Measurements from ENCODE around the gene PBX1.
A peak's percentile ranks its signal among the peaks of the same experiment; 100 is the strongest.

Gene PBX1

GRCh38 chr1:164670786-164671185 lies 111.8 kb downstream of the PBX1 start:
- DNase-seq: no peak

- DNase-seq: no peak
Measured at GRCh38 chr1:164671323-164671965, 112.5 kb downstream of the PBX1 start.

GRCh38 chr1:164671966-164672571 lies 113.1 kb downstream of the PBX1 start:
- no peak for DNase-seq

GRCh38 chr1:164672588-164672987 lies 113.6 kb downstream of the PBX1 start:
- no peak for DNase-seq

GRCh38 chr1:164673584-164674214 lies 114.7 kb downstream of the PBX1 start:
- DNase-seq: no peak

GRCh38 chr1:164675342-164675904 lies 116.4 kb downstream of the PBX1 start:
- DNase-seq: no peak

GRCh38 chr1:164678136-164678700 lies 119.2 kb downstream of the PBX1 start:
- DNase-seq: no peak

GRCh38 chr1:164682570-164682969 lies 123.6 kb downstream of the PBX1 start:
- DNase-seq: no peak

GRCh38 chr1:164683235-164683634 lies 124.3 kb downstream of the PBX1 start:
- DNase-seq: no peak

GRCh38 chr1:164685266-164686035 lies 126.5 kb downstream of the PBX1 start:
- no peak for DNase-seq

- DNase-seq: no peak
Measured at GRCh38 chr1:164687777-164688176, 128.8 kb downstream of the PBX1 start.

- DNase-seq: no peak
Measured at GRCh38 chr1:164688791-164689190, 129.8 kb downstream of the PBX1 start.

GRCh38 chr1:164689672-164690511 lies 130.9 kb downstream of the PBX1 start:
- no peak for DNase-seq

- DNase-seq: no peak
Measured at GRCh38 chr1:164692420-164692819, 133.4 kb downstream of the PBX1 start.

- DNase-seq: no peak
Measured at GRCh38 chr1:164693564-164694359, 134.8 kb downstream of the PBX1 start.

- DNase-seq: no peak
Measured at GRCh38 chr1:164694505-164694904, 135.5 kb downstream of the PBX1 start.

- no peak for DNase-seq
Measured at GRCh38 chr1:164695956-164696665, 137.1 kb downstream of the PBX1 start.

GRCh38 chr1:164699815-164700491 lies 141.0 kb downstream of the PBX1 start:
- peak in 2 of 14 donors; percentile 12 to 88 for DNase-seq

GRCh38 chr1:164700683-164701082 lies 141.7 kb downstream of the PBX1 start:
- no peak for DNase-seq
